Endothelial cell of umbilical vein (primary cell): ENCODE measurements around the gene UGCG. TPM values are rescaled to one million over a fixed set of nuclear protein-coding genes. Genes with fewer than 3 reads are reported as not detected.
A peak's percentile ranks its signal among the peaks of the same experiment; 100 is the strongest.

Experiments
- BruUV-seq: library from RNA; stranded (reverse); fragments of 400-500 nt; replicated peaks from 2 replicates; lab custom pipeline; 2021; lab: Mats Ljungman, UMichigan
- CTCF ChIA-PET: fragments of 300-600, 350-600 bp; sonication (Branson Sonifier 250); formaldehyde crosslinking; loops from one replicate; lab custom pipeline; 2021; ENCODE audit warnings: antibody characterized with exemption, inconsistent platforms; lab: Charles Lee
- POLR2A ChIA-PET: fragments of 300-600, 350-600 bp; sonication (Branson Sonifier 250); formaldehyde crosslinking; loops from one replicate; lab custom pipeline; 2021; ENCODE audit warnings: antibody characterized with exemption, inconsistent platforms; lab: Charles Lee
- DNase-seq: peaks from one replicate; pipeline ENCODE4 v3.0.0-alpha.2; 2011; ENCODE audit warnings: low read depth, low spot score
- FAIRE-seq: peaks from 2 replicates; lab custom pipeline; 2011; peaks lifted over from hg19 to GRCh38; lab: Jason Lieb, UNC
- H2AFZ ChIP-seq: 2 replicates; pipeline ENCODE4 v1.6.0; 2012; ENCODE audit warnings: low read depth, low read length, control low read depth, inconsistent platforms
- H3K27ac ChIP-seq: 2 replicates; pipeline ENCODE4 v1.5.1; 2011; ENCODE audit warnings: low read depth, mild to moderate bottlenecking, control low read depth, low read length, moderate library complexity; ENCODE audit not compliant: insufficient read depth
- H3K27me3 ChIP-seq, 2 experiments: 2 replicates each; pipeline versions ENCODE4 v1.6.0 to v1.6.1; 2011; ENCODE audit warnings: low read length in 2 of 2, mixed read lengths in 1 of 2; ENCODE audit not compliant: control insufficient read depth in 2 of 2, insufficient read depth in 2 of 2
- H3K36me3 ChIP-seq, 2 experiments: 2 replicates in 1 of 2; 3 replicates in 1 of 2; pipeline ENCODE4 v1.5.1; 2011; ENCODE audit warnings: low read length in 2 of 2, mild to moderate bottlenecking in 1 of 2, moderate library complexity in 1 of 2; ENCODE audit not compliant: control insufficient read depth in 2 of 2, insufficient read depth in 2 of 2; ENCODE audit errors: extremely low read depth in 1 of 2
- H3K4me1 ChIP-seq: 3 replicates; pipeline ENCODE4 v1.5.1; 2011; ENCODE audit warnings: mild to moderate bottlenecking, low read length; ENCODE audit not compliant: control insufficient read depth, insufficient read depth; ENCODE audit errors: extremely low read depth
- H3K4me2 ChIP-seq: 2 replicates; pipeline ENCODE4 v1.6.1; 2011; ENCODE audit warnings: low read length, control low read depth, mixed read lengths; ENCODE audit not compliant: insufficient read depth
- H3K4me3 ChIP-seq, 3 experiments: fragments of 200-600 bp in 1 of 3; sonication (generic), shearing (Covaris generic) in 1 of 3; replicated peaks in 1 of 3; 2 replicates each; pipeline ENCODE4 v1.5.1; 2011 to 2016; ENCODE audit warnings: control low read depth in 3 of 3, low read length in 3 of 3, mild to moderate bottlenecking in 2 of 3, inconsistent platforms in 1 of 3, low read depth in 1 of 3, moderate library complexity in 1 of 3; ENCODE audit not compliant: insufficient read depth in 1 of 3
- H3K79me2 ChIP-seq: 2 replicates; pipeline ENCODE4 v1.6.0; 2012; ENCODE audit warnings: low read length, inconsistent platforms; ENCODE audit not compliant: control insufficient read depth, insufficient read depth
- H3K9ac ChIP-seq: replicated peaks from 2 replicates; pipeline ENCODE3; 2011; ENCODE audit warnings: low read length, control low read depth; ENCODE audit not compliant: insufficient read depth; ENCODE audit errors: extremely low read depth
- H3K9me1 ChIP-seq: replicated peaks from 3 replicates; pipeline ENCODE4 v1.6.0; 2011; ENCODE audit warnings: mild to moderate bottlenecking, low read length; ENCODE audit not compliant: control insufficient read depth, insufficient read depth; ENCODE audit errors: extremely low read depth
- H3K9me3 ChIP-seq: replicated peaks from 2 replicates; pipeline ENCODE4 v1.5.1; 2012; ENCODE audit warnings: low read length, inconsistent platforms; ENCODE audit not compliant: control insufficient read depth, insufficient read depth
- H4K20me1 ChIP-seq: replicated peaks from 2 replicates; pipeline ENCODE3; 2011; ENCODE audit warnings: mild to moderate bottlenecking, low read length; ENCODE audit not compliant: control insufficient read depth, insufficient read depth; ENCODE audit errors: extremely low read depth
- EZH2 ChIP-seq: IDR thresholded peaks from 2 replicates; pipeline ENCODE4 v1.6.1; 2012; ENCODE audit warnings: borderline replicate concordance, low read depth, mild to moderate bottlenecking, moderate library complexity, low read length, inconsistent platforms; ENCODE audit not compliant: severe bottlenecking
- FOS ChIP-seq: IDR thresholded peaks from 2 replicates; pipeline ENCODE4 v1.6.1; 2011; ENCODE audit warnings: mild to moderate bottlenecking, low read length, moderate library complexity, borderline replicate concordance; ENCODE audit not compliant: insufficient read depth
- GATA2 ChIP-seq: IDR thresholded peaks from 2 replicates; pipeline ENCODE4 v1.7.0; 2011; ENCODE audit warnings: low read depth, mild to moderate bottlenecking, moderate library complexity, mixed read lengths, low read length; ENCODE audit not compliant: insufficient read length, insufficient read depth
- JUN ChIP-seq: IDR thresholded peaks from 2 replicates; pipeline ENCODE4 v1.6.1; 2011; ENCODE audit warnings: borderline replicate concordance, low read depth; ENCODE audit not compliant: insufficient read length, insufficient read depth
- MYC ChIP-seq: IDR thresholded peaks from one replicate; pipeline ENCODE4 v1.6.1; 2011; ENCODE audit warnings: mild to moderate bottlenecking, low read depth, low read length
- POLR2A ChIP-seq: IDR thresholded peaks from 2 replicates; pipeline ENCODE4 v1.6.1; 2012; ENCODE audit warnings: low read depth, mild to moderate bottlenecking, control low read depth, low read length
- POLR2AphosphoS5 ChIP-seq: IDR thresholded peaks from 2 replicates; pipeline ENCODE4 v1.6.1; 2012; ENCODE audit warnings: low read depth, mild to moderate bottlenecking, control low read depth, low read length, moderate library complexity; ENCODE audit not compliant: insufficient read depth
- dilution Hi-C: fragments of 300-500 bp; cut with MboI; formaldehyde crosslinking; loops from one replicate; pipeline ENCODE4 v1.15.0; 2019; ENCODE audit warnings: low sequenced_read_pairs; ENCODE audit not compliant: extremely low pct_ligation_motif_present
- intact Hi-C: fragments of 100-400 bp; cut with micrococcal nuclease; formaldehyde crosslinking; loops from one replicate; pipeline ENCODE4 v1.10.0; 2022
- polyA plus RNA-seq, 4 experiments: library from polyadenylated mRNA; depleted of rRNA in 3 of 4; stranded (reverse) in 3 of 4; unstranded in 1 of 4; fragments of >200 nt; gene quantifications; 2 replicates each; pipeline versions ENCODE4 v1.2.1 to v1.2.3, GENCODE V29; 2011 to 2012; ENCODE audit warnings: missing spikeins in 1 of 4
- total RNA-seq: library from RNA; stranded (reverse); gene quantifications from 2 replicates; pipeline ENCODE4 v1.2.3, GENCODE V29; 2021
- TF ChIP-seq, protein P1 (sequence below): IDR thresholded peaks from 2 replicates; pipeline ENCODE4 v1.6.1; 2011; ENCODE audit not compliant: insufficient read depth, insufficient read length
- TF ChIP-seq, protein P2 (sequence below), 2 donors: IDR thresholded peaks; 1 replicate in 1 of 2; 2 replicates in 1 of 2; pipeline ENCODE4 v1.5.1; 2011; ENCODE audit warnings: low read length in 2 of 2, mild to moderate bottlenecking in 2 of 2, moderate library complexity in 2 of 2, control low read depth in 1 of 2, inconsistent platforms in 1 of 2, low read depth in 1 of 2; ENCODE audit not compliant: insufficient read depth in 1 of 2; ENCODE audit errors: extremely low read depth in 1 of 2

UGCG gene
- total and polyA plus RNA-seq, 2 donors (not counting 3 experiments of a cell fraction or from before 2014, with no cell fraction given): 28.5 to 38.5 TPM

DNA sequence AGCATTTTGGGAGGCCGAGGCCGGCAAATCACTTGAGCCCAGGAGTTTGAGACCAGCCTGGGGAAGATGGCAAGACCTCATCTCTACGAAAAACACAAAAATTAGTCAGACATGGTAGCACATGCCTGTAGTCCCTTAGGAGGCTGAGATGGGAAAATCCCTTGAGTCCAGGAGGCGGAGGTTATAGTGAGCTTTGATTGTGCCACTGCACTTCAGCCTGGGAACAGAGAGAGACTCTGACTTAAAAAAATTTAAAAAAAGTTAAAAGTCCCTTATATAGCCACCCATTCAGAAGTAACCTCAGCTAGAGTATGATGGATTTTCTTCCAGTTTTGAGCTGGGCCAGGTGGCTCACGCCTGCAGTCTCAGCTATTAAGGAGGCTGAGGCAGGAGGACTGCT lies 72.4 kb downstream of the UGCG start:
- H3K9ac ChIP-seq: no peak overlapping the region
- no peaks in the 10 kb centered on the region for H3K9me1 ChIP-seq
- H3K4me2 ChIP-seq: no peak overlapping the region
- H3K9me3 ChIP-seq: no peaks in the 10 kb centered on the region
- CTCF ChIA-PET: interaction anchor here (1.3 to 1.7 kb wide), 2 partner anchors 12 to 105 kb away, joined by 4 to 5 read pairs; no protein-coding TSS in a partner anchor
- dilution Hi-C loops (no loop called here), intact Hi-C loops (no loop called here)
- TF ChIP-seq POLR2AphosphoS5 (no peak), EZH2 (no peak), FOS (no peak), JUN (no peak)
- H3K4me3 ChIP-seq: no peak overlapping the region
- no TSS peak for BruUV-seq
- no peaks in the 10 kb centered on the region for H3K4me1 ChIP-seq
- no peaks in the 10 kb centered on the region for H3K79me2 ChIP-seq
- FAIRE-seq (no peak), DNase-seq (no peak)
- no peak overlapping the region for H2AFZ ChIP-seq
- no peaks in the 10 kb centered on the region for H3K27me3 ChIP-seq
- no peaks in the 10 kb centered on the region for H4K20me1 ChIP-seq
- H3K27ac ChIP-seq: no peak overlapping the region
- no peaks in the 10 kb centered on the region for H3K36me3 ChIP-seq
- POLR2A ChIA-PET: interaction anchor here (1.0 kb wide), 1 partner anchor 11 kb away, joined by 4 read pairs; no protein-coding TSS in a partner anchor

DNA sequence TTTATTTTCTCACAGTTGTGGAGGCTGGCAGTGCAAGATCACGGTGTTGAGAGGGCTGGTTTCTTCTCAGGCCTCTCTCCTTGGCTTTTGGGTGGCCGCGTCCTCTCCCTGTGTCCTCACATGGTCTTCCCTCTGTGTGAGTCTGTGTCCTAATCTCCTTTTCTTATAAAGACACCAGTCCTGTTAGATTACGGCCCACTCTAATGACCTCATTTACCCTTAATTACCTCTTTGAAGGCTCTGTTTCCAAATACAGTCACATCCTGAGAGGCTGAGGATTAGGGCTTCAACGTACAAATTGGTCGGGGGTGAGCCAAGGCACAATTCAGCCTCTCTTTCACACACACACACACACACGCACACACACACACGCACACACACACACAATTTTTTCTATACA lies 73.0 kb downstream of the UGCG start:
- peak overlapping the region; percentile 20 for H2AFZ ChIP-seq
- FAIRE-seq (no peak), DNase-seq (no peak)
- TF ChIP-seq FOS: no peak
- no peak for TF ChIP-seq POLR2AphosphoS5
- no peak for TF ChIP-seq GATA2
- TF ChIP-seq EZH2: no peak
- no peak for TF ChIP-seq POLR2A
- no peak for TF ChIP-seq MYC
- no peak for TF ChIP-seq JUN
- TF ChIP-seq, protein P1, sequence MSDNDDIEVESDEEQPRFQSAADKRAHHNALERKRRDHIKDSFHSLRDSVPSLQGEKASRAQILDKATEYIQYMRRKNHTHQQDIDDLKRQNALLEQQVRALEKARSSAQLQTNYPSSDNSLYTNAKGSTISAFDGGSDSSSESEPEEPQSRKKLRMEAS: no peak
- TF ChIP-seq, protein P2, sequence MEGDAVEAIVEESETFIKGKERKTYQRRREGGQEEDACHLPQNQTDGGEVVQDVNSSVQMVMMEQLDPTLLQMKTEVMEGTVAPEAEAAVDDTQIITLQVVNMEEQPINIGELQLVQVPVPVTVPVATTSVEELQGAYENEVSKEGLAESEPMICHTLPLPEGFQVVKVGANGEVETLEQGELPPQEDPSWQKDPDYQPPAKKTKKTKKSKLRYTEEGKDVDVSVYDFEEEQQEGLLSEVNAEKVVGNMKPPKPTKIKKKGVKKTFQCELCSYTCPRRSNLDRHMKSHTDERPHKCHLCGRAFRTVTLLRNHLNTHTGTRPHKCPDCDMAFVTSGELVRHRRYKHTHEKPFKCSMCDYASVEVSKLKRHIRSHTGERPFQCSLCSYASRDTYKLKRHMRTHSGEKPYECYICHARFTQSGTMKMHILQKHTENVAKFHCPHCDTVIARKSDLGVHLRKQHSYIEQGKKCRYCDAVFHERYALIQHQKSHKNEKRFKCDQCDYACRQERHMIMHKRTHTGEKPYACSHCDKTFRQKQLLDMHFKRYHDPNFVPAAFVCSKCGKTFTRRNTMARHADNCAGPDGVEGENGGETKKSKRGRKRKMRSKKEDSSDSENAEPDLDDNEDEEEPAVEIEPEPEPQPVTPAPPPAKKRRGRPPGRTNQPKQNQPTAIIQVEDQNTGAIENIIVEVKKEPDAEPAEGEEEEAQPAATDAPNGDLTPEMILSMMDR (IDR thresholded peaks at IDR 0.05; ENCODE audit: extremely low read depth in 1 of 2, insufficient read depth in 1 of 2, low read depth in 1 of 2, low read length in 2 of 2): no peak
- POLR2A ChIA-PET: interaction anchor here (1.0 kb wide), 1 partner anchor 12 kb away, joined by 4 read pairs; no protein-coding TSS in a partner anchor
- dilution Hi-C loops (no loop called here), intact Hi-C loops (no loop called here)
- no peak overlapping the region for H3K4me3 ChIP-seq
- H3K79me2 ChIP-seq: no peaks in the 10 kb centered on the region
- H3K9me1 ChIP-seq: no peaks in the 10 kb centered on the region
- H3K27me3 ChIP-seq: no peaks in the 10 kb centered on the region
- H3K9ac ChIP-seq: no peak overlapping the region
- no peaks in the 10 kb centered on the region for H3K36me3 ChIP-seq
- H3K4me2 ChIP-seq: no peak overlapping the region
- BruUV-seq: no TSS peak
- no peak overlapping the region for H3K27ac ChIP-seq
- no peaks in the 10 kb centered on the region for H3K9me3 ChIP-seq
- CTCF ChIA-PET: interaction anchor here (1.7 kb wide), 1 partner anchor 105 kb away, joined by 4 read pairs; no protein-coding TSS in a partner anchor
- H4K20me1 ChIP-seq: no peaks in the 10 kb centered on the region
- peaks cover 3% of the 10 kb centered on the region for H3K4me1 ChIP-seq
